ENCODE measurements around the gene TACR2.

Gene TACR2

GRCh38 chr10:69449841-69450240 is 33.1 kb upstream of the TACR2 start:
- DNase-seq (ENCODE audit: low read depth): peak; percentile 62
- H3K4me3 ChIP-seq (ENCODE audit: low read depth, low read length): no peak overlapping the region
- TF ChIP-seq CTCF (conservative IDR thresholded peaks at IDR 0.05; ENCODE audit: low read depth, low read length): peak; percentile 57

DNA sequence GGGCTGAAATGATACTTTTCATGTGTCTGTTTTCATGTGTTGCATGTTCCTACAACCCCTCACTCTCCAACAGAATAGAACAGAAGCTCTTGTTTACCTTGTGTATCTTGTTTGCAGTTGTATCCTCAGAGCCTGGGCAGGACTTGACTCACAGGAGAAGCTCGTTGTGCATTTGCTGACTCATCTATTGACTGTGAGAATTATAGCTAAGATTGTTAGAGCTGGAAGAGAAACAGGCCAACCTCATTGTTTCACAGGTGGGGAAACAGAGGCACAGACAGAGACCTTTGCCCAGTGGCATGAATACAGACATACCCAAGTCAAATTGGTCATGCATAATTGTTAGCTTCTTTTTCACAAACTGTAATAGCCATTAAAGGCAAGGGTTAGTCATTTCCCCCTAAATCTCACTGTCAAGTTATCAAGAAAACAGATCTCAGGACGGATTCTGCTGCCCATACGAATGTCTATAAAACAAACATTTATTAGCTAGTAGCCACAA is 30.0 kb upstream of the TACR2 start:
- peak; percentile 92 for DNase-seq (ENCODE audit: low read depth)
- H3K4me3 ChIP-seq (ENCODE audit: low read depth, low read length): no peak overlapping the region
- TF ChIP-seq CTCF (conservative IDR thresholded peaks at IDR 0.05; ENCODE audit: low read depth, low read length): no peak

DNA sequence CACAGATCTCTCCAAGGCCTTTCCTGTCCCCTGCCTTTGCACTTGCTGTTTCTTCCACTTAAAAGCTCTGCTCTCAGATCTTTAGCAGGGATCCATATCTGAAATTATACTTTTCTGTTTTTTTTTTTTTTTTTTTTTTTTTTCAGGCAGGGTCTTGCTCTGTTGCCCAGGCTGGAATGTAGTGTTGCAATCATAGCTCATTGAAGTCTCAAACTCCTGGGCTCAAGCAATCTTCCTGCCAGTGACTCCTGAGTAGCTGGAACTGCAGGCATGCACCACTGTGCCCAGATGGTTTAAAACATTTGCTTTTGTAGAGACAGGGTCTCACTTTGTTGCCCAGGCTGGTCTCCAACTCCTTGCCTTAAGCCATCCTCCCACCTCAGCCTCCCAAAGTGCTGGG is 29.5 kb upstream of the TACR2 start:
- no peak overlapping the region for H3K4me3 ChIP-seq (ENCODE audit: low read depth, low read length)
- peak; percentile 41 for DNase-seq (ENCODE audit: low read depth)
- TF ChIP-seq CTCF (conservative IDR thresholded peaks at IDR 0.05; ENCODE audit: low read depth, low read length): no peak

- H3K4me3 ChIP-seq (ENCODE audit: low read depth, low read length): no peak overlapping the region
- no peak for TF ChIP-seq CTCF (conservative IDR thresholded peaks at IDR 0.05; ENCODE audit: low read depth, low read length)
- DNase-seq (ENCODE audit: low read depth): peak; percentile 37
Observed at GRCh38 chr10:69445041-69445440, 28.3 kb upstream of the TACR2 start.

GRCh38 chr10:69443354-69443753 is 26.6 kb upstream of the TACR2 start:
- TF ChIP-seq CTCF (conservative IDR thresholded peaks at IDR 0.05; ENCODE audit: low read depth, low read length): no peak
- no peak overlapping the region for H3K4me3 ChIP-seq (ENCODE audit: low read depth, low read length)
- DNase-seq (ENCODE audit: low read depth): no peak

GRCh38 chr10:69439813-69440506 is 23.2 kb upstream of the TACR2 start:
- H3K4me3 ChIP-seq (ENCODE audit: low read depth, low read length): no peak overlapping the region
- no peak for TF ChIP-seq CTCF (conservative IDR thresholded peaks at IDR 0.05; ENCODE audit: low read depth, low read length)
- peak; percentile 78 for DNase-seq (ENCODE audit: low read depth)

GRCh38 chr10:69439350-69439739 is 22.6 kb upstream of the TACR2 start:
- TF ChIP-seq CTCF (conservative IDR thresholded peaks at IDR 0.05; ENCODE audit: low read depth, low read length): no peak

More at GRCh38 chr10:69439350-69439739, 22.6 kb upstream of the TACR2 start:
- no peak for DNase-seq (ENCODE audit: low read depth)
- no peak overlapping the region for H3K4me3 ChIP-seq (ENCODE audit: low read depth, low read length)

All from choroid plexus epithelial cell (primary cell).